Left lobe of liver (tissue), 2 donors: ENCODE data around the gene FILIP1L. TPM values are rescaled to one million over a fixed set of nuclear protein-coding genes. Genes with fewer than 3 reads are reported as not detected.

Experiments used
- ATAC-seq: fragments of 200-7000 bp; cut with Tn5 transposase; one replicate; pipeline ENCODE4 v1.9.1; 2020; ENCODE audit warnings: mild to moderate bottlenecking, moderate library complexity
- DNase-seq: peaks from one replicate; pipeline ENCODE4 v3.0.0-alpha.2; 2020; ENCODE audit warnings: low spot score
- total RNA-seq: library from RNA; stranded (reverse); gene quantifications from one replicate; pipeline ENCODE4 v1.2.1, GENCODE V29; 2021
- donor health status: DM: no; HTN: no; CAD: no; lungs with moderate emphysema.
- donor health status: DM: no; HTN: yes; CAD: no.

FILIP1L gene
- 0.93 TPM for total RNA-seq

GRCh38 chr3:100114413-100115030, at the start of gene FILIP1L:
FILIP1L (minus strand) TSS chr3:100114501.
- DNase-seq (no peak), ATAC-seq (no peak)

- ATAC-seq (no peak), DNase-seq (no peak)
Observed at GRCh38 chr3:100163787-100164186, 49.5 kb upstream of the FILIP1L start.

- DNase-seq = no peak
- no peak for ATAC-seq
Observed at GRCh38 chr3:100160521-100160920, 46.2 kb upstream of the FILIP1L start.

GRCh38 chr3:100159331-100160153, 45.2 kb upstream of the FILIP1L start:
- ATAC-seq = no peak
- no peak for DNase-seq

- peak; percentile 95 for ATAC-seq
- DNase-seq = peak; percentile 60
Observed at GRCh38 chr3:100158918-100159330, 44.6 kb upstream of the FILIP1L start.

- no peak for ATAC-seq
- no peak for DNase-seq
Observed at GRCh38 chr3:100157685-100158084, 43.4 kb upstream of the FILIP1L start.

GRCh38 chr3:100155590-100155989, 41.3 kb upstream of the FILIP1L start:
- DNase-seq (no peak), ATAC-seq (no peak)

- no peak for DNase-seq
- no peak for ATAC-seq
Observed at GRCh38 chr3:100155128-100155527, 40.8 kb upstream of the FILIP1L start.

- ATAC-seq = no peak
- no peak for DNase-seq
Observed at GRCh38 chr3:100154171-100154570, 39.9 kb upstream of the FILIP1L start.

GRCh38 chr3:100151024-100151707, 36.9 kb upstream of the FILIP1L start:
- DNase-seq (no peak), ATAC-seq (no peak)

- no peak for ATAC-seq
- no peak for DNase-seq
Observed at GRCh38 chr3:100150473-100150872, 36.2 kb upstream of the FILIP1L start.

- ATAC-seq (no peak), DNase-seq (no peak)
Observed at GRCh38 chr3:100149713-100150415, 35.6 kb upstream of the FILIP1L start.

GRCh38 chr3:100149130-100149529, 34.8 kb upstream of the FILIP1L start:
- ATAC-seq (no peak), DNase-seq (no peak)

- no peak for ATAC-seq
- DNase-seq = no peak
Observed at GRCh38 chr3:100144255-100144866, 30.1 kb upstream of the FILIP1L start.

- no peak for DNase-seq
- no peak for ATAC-seq
Observed at GRCh38 chr3:100141586-100141985, 27.3 kb upstream of the FILIP1L start.

GRCh38 chr3:100140976-100141375, 26.7 kb upstream of the FILIP1L start:
- DNase-seq (no peak), ATAC-seq (no peak)

- no peak for DNase-seq
- ATAC-seq = no peak
Observed at GRCh38 chr3:100136921-100137320, 22.6 kb upstream of the FILIP1L start.

- DNase-seq (no peak), ATAC-seq (no peak)
Observed at GRCh38 chr3:100131241-100131640, 16.9 kb upstream of the FILIP1L start.

GRCh38 chr3:100129941-100130340, 15.6 kb upstream of the FILIP1L start:
- ATAC-seq (no peak), DNase-seq (no peak)

GRCh38 chr3:100128565-100128964, 14.3 kb upstream of the FILIP1L start:
- no peak for ATAC-seq

GRCh38 chr3:100127792-100128191, 13.5 kb upstream of the FILIP1L start:
- DNase-seq = no peak
- no peak for ATAC-seq

More at GRCh38 chr3:100128565-100128964, 14.3 kb upstream of the FILIP1L start:
- DNase-seq = no peak
